Gastrocnemius medialis (tissue), 4 donors: ENCODE measurements around the gene CLEC3B.

Experiments
- CTCF ChIP-seq, 5 experiments: fragments of 450-650 bp in 3 of 5; fragments of 200-600 bp in 2 of 5; sonication (generic) in 2 of 5; IDR thresholded peaks in 4 of 5; conservative IDR thresholded peaks in 1 of 5; 1 replicate in 4 of 5; 2 replicates in 1 of 5; pipeline ENCODE4 v1.5.1; 2016 to 2019; ENCODE audit warnings: antibody characterized with exemption in 5 of 5, mild to moderate bottlenecking in 3 of 5, moderate library complexity in 3 of 5
- POLR2A ChIP-seq, 2 donors: fragments of 450-650 bp; IDR thresholded peaks; one replicate each; pipeline ENCODE4 v1.6.1; 2017; ENCODE audit warnings: antibody characterized with exemption in 2 of 2, mild to moderate bottlenecking in 2 of 2, moderate library complexity in 2 of 2

GRCh38 chr3:45065373-45065720 lies 39.2 kb downstream of the CLEC3B start:
- TF ChIP-seq CTCF (IDR thresholded peaks at IDR 0.05 in 4 of 5, conservative IDR thresholded peaks at IDR 0.05 in 1 of 5): no peak
- TF ChIP-seq POLR2A (IDR thresholded peaks at IDR 0.05): no peak
